GM18519 (cell line): Measurements from ENCODE around the gene SCARB2.

Experiments
- ATAC-seq: cut with Tn5 transposase; IDR thresholded peaks from one replicate; pipeline ENCODE4 v1.9.1; 2021; ENCODE audit warnings: mild to moderate bottlenecking, moderate library complexity; ENCODE audit not compliant: unreplicated experiment, low FRiP score

Gene SCARB2

GRCh38 chr4:76160355-76160754, 53.3 kb downstream of the SCARB2 start:
- no peak for ATAC-seq

GRCh38 chr4:76156635-76157034, 57.0 kb downstream of the SCARB2 start:
- no peak for ATAC-seq

GRCh38 chr4:76155979-76156378, 57.6 kb downstream of the SCARB2 start:
- no peak for ATAC-seq

GRCh38 chr4:76153356-76153755, 60.3 kb downstream of the SCARB2 start:
- no peak for ATAC-seq

GRCh38 chr4:76148142-76148865, 65.3 kb downstream of the SCARB2 start, which contains the start of gene NUP54:
Gene NUP54 (minus strand): TSS chr4:76148397. CDS start chr4:76148374, 23 bp downstream.
- ATAC-seq = peak; percentile 96

GRCh38 chr4:76147454-76148141, 66.0 kb downstream of the SCARB2 start:
- peak; percentile 14 for ATAC-seq

- no peak for ATAC-seq
Measured at GRCh38 chr4:76144546-76144945, 69.1 kb downstream of the SCARB2 start.

GRCh38 chr4:76141241-76141640, 72.4 kb downstream of the SCARB2 start:
- ATAC-seq = no peak

GRCh38 chr4:76127754-76128153, 85.9 kb downstream of the SCARB2 start:
- ATAC-seq = no peak

GRCh38 chr4:76125816-76126215, 87.8 kb downstream of the SCARB2 start:
- ATAC-seq = no peak

GRCh38 chr4:76120199-76120598, 93.4 kb downstream of the SCARB2 start:
- no peak for ATAC-seq

GRCh38 chr4:76117536-76117935, 96.1 kb downstream of the SCARB2 start:
- ATAC-seq = no peak

- ATAC-seq = no peak
Measured at GRCh38 chr4:76116821-76117220, 96.8 kb downstream of the SCARB2 start.
